SH-SY5Y (cell line): ENCODE data around the gene TANC1.

Experiments used
- GATA2 ChIP-seq: IDR thresholded peaks from 2 replicates; pipeline ENCODE4 v1.6.1; 2011; ENCODE audit warnings: mild to moderate bottlenecking, low read depth, low read length
- GATA3 ChIP-seq: IDR thresholded peaks from 2 replicates; pipeline ENCODE4 v1.6.1; 2011; ENCODE audit warnings: low read depth, mild to moderate bottlenecking, low read length, moderate library complexity

GRCh38 chr2:159109517-159109916 lies 141.1 kb downstream of the TANC1 start:
- no peak for TF ChIP-seq GATA2
- TF ChIP-seq GATA3: no peak
